NT2/D1 (cell line): ENCODE measurements around the gene DNMT3A.

Source experiments
- SUZ12 ChIP-seq: IDR thresholded peaks from 2 replicates; pipeline ENCODE4 v1.6.1; 2011; ENCODE audit not compliant: insufficient read length, insufficient read depth; ENCODE audit errors: extremely low read depth
- YY1 ChIP-seq: IDR thresholded peaks from 2 replicates; pipeline ENCODE4 v1.6.1; 2011; ENCODE audit not compliant: insufficient read length, insufficient read depth

GRCh38 chr2:25326326-25327013, 15.3 kb downstream of the DNMT3A start:
- TF ChIP-seq SUZ12: no peak
- no peak for TF ChIP-seq YY1
